DND-41 (cell line): ENCODE data around the gene PPP1R12A.

ENCODE experiments used
- ATAC-seq: fragments of 200-7000 bp; cut with Tn5 transposase; 3 replicates; pipeline ENCODE4 v1.9.1; 2021; ENCODE audit warnings: low read depth; ENCODE audit not compliant: insufficient read depth
- DNase-seq: peaks from one replicate; pipeline ENCODE4 v3.0.0-alpha.2; 2020
- H2AFZ ChIP-seq: 2 replicates; pipeline ENCODE4 v1.6.0; 2012; ENCODE audit warnings: low read depth, low read length
- H3K27ac ChIP-seq: 2 replicates; pipeline ENCODE4 v1.5.1; 2012; ENCODE audit warnings: low read length, inconsistent platforms
- H3K27me3 ChIP-seq: fragments of 200-600 bp; sonication (generic); 2 replicates; pipeline ENCODE4 v1.6.0; 2012; ENCODE audit warnings: low read length, mild to moderate bottlenecking, inconsistent platforms; ENCODE audit not compliant: insufficient read depth, poor library complexity
- H3K36me3 ChIP-seq: 2 replicates; pipeline ENCODE4 v1.5.1; 2012; ENCODE audit warnings: low read length, inconsistent platforms; ENCODE audit not compliant: insufficient read depth
- H3K4me1 ChIP-seq: 2 replicates; pipeline ENCODE4 v1.5.1; 2012; ENCODE audit warnings: mild to moderate bottlenecking, low read length; ENCODE audit not compliant: insufficient read depth
- H3K4me2 ChIP-seq: 2 replicates; pipeline ENCODE4 v1.6.0; 2012; ENCODE audit warnings: mild to moderate bottlenecking, moderate library complexity, low read length, inconsistent platforms; ENCODE audit not compliant: insufficient read depth
- H3K4me3 ChIP-seq, 2 experiments: fragments of 200-600 bp in 1 of 2; shearing (Covaris generic) in 1 of 2; 2 replicates each; pipeline ENCODE4 v1.5.1; 2012 to 2016; ENCODE audit warnings: inconsistent platforms in 2 of 2, low read length in 2 of 2, mild to moderate bottlenecking in 2 of 2, low read depth in 1 of 2, moderate library complexity in 1 of 2
- H3K79me2 ChIP-seq: 2 replicates; pipeline ENCODE4 v1.6.0; 2012; ENCODE audit warnings: low read length, inconsistent platforms; ENCODE audit not compliant: insufficient read depth
- H3K9ac ChIP-seq: 2 replicates; pipeline ENCODE4 v1.6.0; 2012; ENCODE audit warnings: low read depth, mild to moderate bottlenecking, inconsistent platforms, low read length, moderate library complexity
- H3K9me3 ChIP-seq: 2 replicates; pipeline ENCODE4 v1.5.1; 2012; ENCODE audit warnings: low read length, moderate library complexity, mild to moderate bottlenecking, inconsistent platforms; ENCODE audit not compliant: insufficient read depth, severe bottlenecking
- H4K20me1 ChIP-seq: 2 replicates; pipeline ENCODE4 v1.6.0; 2012; ENCODE audit warnings: low read length; ENCODE audit not compliant: insufficient read depth
- CTCF ChIP-seq: IDR thresholded peaks from 2 replicates; pipeline ENCODE4 v1.5.1; 2012; ENCODE audit warnings: borderline replicate concordance, low read length, moderate library complexity, mild to moderate bottlenecking; ENCODE audit not compliant: poor library complexity, severe bottlenecking; ENCODE audit errors: extremely low read depth
- EZH2 ChIP-seq: IDR thresholded peaks from 3 replicates; pipeline ENCODE4 v1.6.1; 2012; ENCODE audit warnings: borderline replicate concordance, low read depth, mild to moderate bottlenecking, moderate library complexity, low read length, inconsistent platforms; ENCODE audit not compliant: severe bottlenecking

PPP1R12A gene

GRCh38 chr12:79773896-79774295, 161.0 kb downstream of the PPP1R12A start:
- no peaks in the 10 kb centered on the region for H3K4me1 ChIP-seq
- peaks cover 21% of the 10 kb centered on the region; the same call in 1 of the 2 replicates for H3K36me3 ChIP-seq
- H3K27ac ChIP-seq = no peak overlapping the region

GRCh38 chr12:79769860-79770485, 164.9 kb downstream of the PPP1R12A start:
- Histone ChIP-seq H2AFZ (no peak overlapping the region), H4K20me1 (no peaks in the 10 kb centered on the region), H3K27ac (no peak overlapping the region), H3K4me1 (no peaks in the 10 kb centered on the region), H3K79me2 (no peaks in the 10 kb centered on the region), H3K9me3 (no peaks in the 10 kb centered on the region), H3K4me2 (no peak overlapping the region), H3K27me3 (no peaks in the 10 kb centered on the region), H3K9ac (no peak overlapping the region), H3K36me3 (peaks cover under 1% of the 10 kb centered on the region; the same call in 1 of the 2 replicates), H3K4me3 (no peak overlapping the region)
- no peak for TF ChIP-seq EZH2
- no peak for TF ChIP-seq CTCF
- DNase-seq = no peak
- ATAC-seq = no peak

More at GRCh38 chr12:79773896-79774295, 161.0 kb downstream of the PPP1R12A start:
- ATAC-seq = no peak
- H4K20me1 ChIP-seq = no peaks in the 10 kb centered on the region
- no peaks in the 10 kb centered on the region for H3K79me2 ChIP-seq
- TF ChIP-seq EZH2 (no peak), CTCF (no peak)
- H3K9ac ChIP-seq = no peak overlapping the region
- no peak overlapping the region for H3K4me2 ChIP-seq
- H3K4me3 ChIP-seq = no peak overlapping the region
- H2AFZ ChIP-seq = no peak overlapping the region
- H3K9me3 ChIP-seq = no peaks in the 10 kb centered on the region
- H3K27me3 ChIP-seq = no peaks in the 10 kb centered on the region
- no peak for DNase-seq

GRCh38 chr12:79769189-79769859, 165.6 kb downstream of the PPP1R12A start:
- no peak for ATAC-seq
- H3K27me3 ChIP-seq = no peaks in the 10 kb centered on the region

More at GRCh38 chr12:79769189-79769859, 165.6 kb downstream of the PPP1R12A start:
- Histone ChIP-seq H3K9me3 (no peaks in the 10 kb centered on the region), H3K4me2 (no peak overlapping the region), H3K9ac (no peak overlapping the region), H3K4me3 (no peak overlapping the region), H2AFZ (no peak overlapping the region), H3K27ac (no peak overlapping the region), H3K4me1 (no peaks in the 10 kb centered on the region), H3K79me2 (no peaks in the 10 kb centered on the region), H4K20me1 (no peaks in the 10 kb centered on the region), H3K36me3 (no peaks in the 10 kb centered on the region)
- TF ChIP-seq EZH2 (no peak), CTCF (no peak)
- DNase-seq = no peak
